Hematopoietic multipotent progenitor cell (in vitro differentiated cells): Measurements from ENCODE around the gene ORC3. TPM values are rescaled to one million over a fixed set of nuclear protein-coding genes. Genes with fewer than 3 reads are reported as not detected.
A peak's percentile ranks its signal among the peaks of the same experiment; 100 is the strongest.
"Not testable (repeated sequence)": the region's sequence is repeated elsewhere in the genome, so short reads cannot be mapped to it uniquely, and the experiment has no call there.

Experiments used
- DNase-seq, 3 donors: peaks; one replicate each; pipeline ENCODE4 v3.0.0-alpha.2; 2011 to 2015; ENCODE audit warnings: low read depth in 2 of 3, low spot score in 2 of 3
- total RNA-seq: library from RNA; depleted of rRNA; stranded (reverse); fragments of >200 nt; gene quantifications from one replicate; pipeline ENCODE4 v1.2.3, GENCODE V29; 2012

ORC3 gene
- total RNA-seq, 1 donor, result 7.8 TPM

DNA sequence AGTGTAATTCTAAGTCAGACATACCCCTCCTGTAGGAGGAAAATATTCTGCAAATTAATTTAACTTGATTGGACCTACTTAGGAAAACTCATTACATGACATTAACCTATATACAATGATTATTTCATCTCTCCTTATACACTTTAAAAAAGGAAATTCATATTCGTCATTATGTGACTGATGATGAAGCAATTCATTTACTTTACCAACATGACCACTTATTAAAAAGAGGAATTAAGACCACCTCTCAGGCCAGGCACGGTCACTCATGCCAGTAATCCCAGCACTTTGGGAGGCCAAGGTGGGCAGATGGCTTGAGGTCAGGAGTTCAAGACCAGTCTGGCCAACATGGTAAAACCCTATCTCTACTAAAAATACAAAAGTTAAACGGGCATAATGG lies 100.5 kb downstream of the ORC3 start:
- DNase-seq, result no peak

DNA sequence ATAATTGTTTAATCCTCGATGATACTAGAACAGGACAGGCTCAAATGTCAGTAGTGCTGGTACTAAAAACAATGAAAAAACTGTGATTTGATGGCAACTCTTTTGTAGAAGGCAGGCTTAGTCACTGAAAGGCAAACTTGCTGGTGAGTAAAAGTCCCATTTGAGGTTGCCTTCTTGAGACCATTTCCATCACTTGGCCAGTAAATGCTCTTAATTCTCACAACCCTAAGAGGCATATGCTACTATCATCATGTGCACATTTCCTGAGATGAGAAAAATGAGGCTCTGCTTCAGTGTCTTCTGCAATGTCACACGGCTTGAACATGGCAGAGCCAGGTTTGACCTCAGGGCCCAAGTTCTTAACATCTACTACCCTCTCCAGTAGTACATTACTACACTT lies 102.2 kb downstream of the ORC3 start:
- DNase-seq, result no peak

DNA sequence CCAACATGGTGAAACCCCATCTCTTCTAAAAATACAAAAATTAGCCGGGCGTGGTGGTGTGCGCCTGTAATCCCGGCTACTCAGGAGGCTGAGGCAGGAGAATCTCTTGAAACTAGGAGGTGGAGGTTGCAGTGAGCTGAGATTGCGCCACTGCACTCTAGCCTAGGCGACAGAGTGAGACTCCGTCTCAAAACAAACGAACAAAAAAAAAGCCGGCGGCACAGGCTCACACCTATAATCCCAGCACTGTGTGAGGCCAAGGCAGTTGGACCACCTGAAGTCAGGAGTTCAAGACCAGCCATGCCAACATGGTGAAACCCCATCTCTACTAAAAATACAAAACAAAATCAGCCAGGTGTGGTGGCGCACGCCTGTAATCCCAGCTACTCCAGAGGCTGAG lies 106.9 kb downstream of the ORC3 start:
- DNase-seq, result not testable (repeated sequence)

DNA sequence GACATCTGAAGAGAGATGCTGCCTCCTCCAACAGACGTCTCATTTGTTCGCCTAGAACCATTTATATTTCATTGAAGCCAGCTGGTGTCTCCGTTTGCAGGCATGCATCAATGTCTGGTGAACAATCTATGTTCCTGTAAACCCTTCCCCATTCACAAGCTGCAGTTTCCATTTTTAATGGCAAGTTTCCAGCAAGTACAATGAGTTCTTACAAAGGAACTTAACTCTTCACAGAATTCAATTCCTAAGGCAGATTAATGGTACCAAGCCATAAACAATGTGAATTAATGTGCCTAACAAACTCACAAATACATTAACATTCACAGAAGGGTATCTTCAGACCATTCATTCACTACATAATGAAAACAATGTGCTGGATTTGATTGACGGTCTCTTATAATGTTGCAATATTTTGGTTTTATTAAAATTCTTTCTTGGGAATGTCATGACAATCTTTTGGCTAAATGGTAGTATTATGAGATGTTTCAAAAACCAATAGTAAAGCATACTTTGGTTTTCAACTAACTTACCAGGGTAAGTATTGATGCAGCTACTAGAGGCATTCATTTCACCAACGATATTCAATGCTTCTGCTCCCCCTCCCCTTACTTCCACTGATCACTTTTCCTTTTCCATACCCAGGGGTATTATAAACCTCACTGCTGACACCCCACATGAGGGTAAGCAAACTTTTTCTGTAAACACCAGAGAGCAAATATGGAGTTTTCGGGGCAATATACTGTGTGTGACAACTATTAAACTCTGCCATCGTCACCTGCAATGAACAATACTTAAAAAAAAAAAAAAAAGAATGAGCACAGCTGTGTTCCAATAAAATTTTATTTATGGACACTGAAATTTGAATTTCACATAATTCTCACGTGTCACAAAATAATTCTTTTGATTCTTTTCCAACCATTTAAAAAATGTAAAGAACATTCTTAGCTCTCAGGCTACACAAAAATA lies 107.9 kb downstream of the ORC3 start:
- DNase-seq, result peak in 1 of 3 donors; percentile 77

DNA sequence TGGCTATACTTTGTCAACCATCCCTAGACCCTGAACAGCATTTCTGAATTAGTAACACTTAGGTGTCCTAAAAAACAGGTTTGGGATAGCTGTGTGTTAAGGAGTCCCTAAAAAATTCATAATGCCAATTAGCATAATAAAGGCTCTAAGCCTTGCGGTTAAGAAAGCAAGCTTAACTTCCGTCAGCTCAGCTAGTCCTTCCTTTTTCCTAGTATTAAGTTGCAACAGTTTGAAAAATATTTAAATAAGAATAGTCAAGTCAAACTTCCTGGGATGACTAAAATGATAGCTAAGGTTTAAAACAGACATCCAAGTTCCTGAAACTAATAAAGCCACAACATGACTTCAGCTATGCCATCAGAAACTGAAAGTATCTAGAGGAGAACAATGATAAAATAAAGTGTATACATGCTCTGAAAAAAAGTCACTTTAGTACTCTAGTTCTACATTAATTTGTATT lies 108.6 kb downstream of the ORC3 start:
- DNase-seq, result peak in 1 of 3 donors; percentile 34

DNA sequence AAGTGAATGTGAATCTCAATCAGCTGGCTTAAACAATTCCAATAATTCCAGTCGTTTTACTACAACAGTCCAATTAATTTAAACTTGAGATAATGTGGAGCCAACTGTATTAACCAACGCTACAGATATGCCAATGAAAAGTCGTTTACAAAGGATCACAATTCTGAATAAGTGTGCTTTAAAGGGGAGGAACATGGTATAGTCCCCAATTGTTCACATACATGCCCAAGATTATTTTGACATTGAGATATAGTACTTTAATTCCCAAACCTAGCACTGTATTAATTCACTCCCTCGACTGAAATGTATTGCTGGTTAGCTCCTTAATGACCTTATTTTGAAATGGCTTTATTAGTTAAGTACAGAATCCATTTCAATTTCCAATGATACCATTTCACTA lies 109.6 kb downstream of the ORC3 start:
- no peak for DNase-seq

DNA sequence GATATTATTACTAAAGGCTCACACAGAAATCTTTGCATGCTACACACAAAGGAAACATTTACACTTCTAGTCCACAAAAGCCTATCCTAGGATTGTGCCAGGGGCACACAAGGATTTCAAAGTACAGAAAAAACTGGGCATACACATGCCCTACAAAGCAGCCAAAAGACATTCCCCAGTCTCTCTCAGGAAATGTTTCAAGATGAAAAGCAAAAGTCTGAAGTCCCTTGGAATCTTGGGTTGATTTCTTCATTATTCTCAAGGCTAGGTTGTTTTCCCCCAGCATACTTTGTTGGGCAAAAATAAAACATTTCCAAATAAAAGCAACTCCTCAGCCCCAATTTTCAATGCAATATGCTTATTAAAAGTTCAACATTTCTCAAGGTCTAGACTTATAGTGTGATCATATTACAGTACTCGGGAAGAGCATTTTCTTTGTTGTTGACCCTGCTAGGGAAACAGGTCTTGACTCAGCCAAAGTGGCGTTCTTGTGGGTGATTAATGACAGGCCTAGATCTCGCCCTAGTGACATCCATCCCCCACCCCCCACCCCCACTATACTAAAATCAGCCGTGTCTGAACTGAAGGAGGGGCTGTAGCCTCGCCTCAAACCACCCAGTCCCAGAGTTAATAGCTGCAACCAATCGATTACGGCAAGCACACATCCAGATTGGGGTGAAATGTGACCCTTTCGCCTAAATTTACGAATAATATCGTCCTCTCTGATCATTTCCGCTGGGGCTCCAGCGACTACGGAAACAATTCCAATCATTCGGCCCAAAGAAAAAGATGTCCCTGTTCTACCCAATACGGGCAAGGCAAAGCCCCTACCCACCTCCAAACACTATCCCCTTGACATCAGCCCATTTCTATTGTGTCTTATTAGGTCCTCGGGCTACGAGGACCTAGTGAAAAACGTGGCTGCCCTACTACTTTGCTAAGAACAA lies 110.7 kb downstream of the ORC3 start:
- peak; percentile 14 to 81 (median 62) for DNase-seq

DNA sequence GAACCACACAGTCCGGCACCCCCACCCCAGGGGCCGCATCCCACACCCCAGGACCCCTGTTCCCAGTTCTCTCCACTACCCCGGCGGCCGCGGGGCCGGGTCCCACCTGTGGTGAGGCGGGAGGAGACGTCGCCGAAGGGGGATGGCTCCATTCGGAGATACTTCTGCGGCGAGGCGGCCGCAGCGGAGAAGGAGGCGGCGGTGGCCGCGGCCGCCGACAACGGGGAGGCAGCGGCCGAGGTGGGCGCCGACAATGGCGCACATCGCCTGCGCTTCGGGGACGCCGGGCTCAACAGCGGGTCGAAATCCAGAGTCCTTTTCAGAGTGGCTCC lies 111.4 kb downstream of the ORC3 start:
- no peak for DNase-seq

DNA sequence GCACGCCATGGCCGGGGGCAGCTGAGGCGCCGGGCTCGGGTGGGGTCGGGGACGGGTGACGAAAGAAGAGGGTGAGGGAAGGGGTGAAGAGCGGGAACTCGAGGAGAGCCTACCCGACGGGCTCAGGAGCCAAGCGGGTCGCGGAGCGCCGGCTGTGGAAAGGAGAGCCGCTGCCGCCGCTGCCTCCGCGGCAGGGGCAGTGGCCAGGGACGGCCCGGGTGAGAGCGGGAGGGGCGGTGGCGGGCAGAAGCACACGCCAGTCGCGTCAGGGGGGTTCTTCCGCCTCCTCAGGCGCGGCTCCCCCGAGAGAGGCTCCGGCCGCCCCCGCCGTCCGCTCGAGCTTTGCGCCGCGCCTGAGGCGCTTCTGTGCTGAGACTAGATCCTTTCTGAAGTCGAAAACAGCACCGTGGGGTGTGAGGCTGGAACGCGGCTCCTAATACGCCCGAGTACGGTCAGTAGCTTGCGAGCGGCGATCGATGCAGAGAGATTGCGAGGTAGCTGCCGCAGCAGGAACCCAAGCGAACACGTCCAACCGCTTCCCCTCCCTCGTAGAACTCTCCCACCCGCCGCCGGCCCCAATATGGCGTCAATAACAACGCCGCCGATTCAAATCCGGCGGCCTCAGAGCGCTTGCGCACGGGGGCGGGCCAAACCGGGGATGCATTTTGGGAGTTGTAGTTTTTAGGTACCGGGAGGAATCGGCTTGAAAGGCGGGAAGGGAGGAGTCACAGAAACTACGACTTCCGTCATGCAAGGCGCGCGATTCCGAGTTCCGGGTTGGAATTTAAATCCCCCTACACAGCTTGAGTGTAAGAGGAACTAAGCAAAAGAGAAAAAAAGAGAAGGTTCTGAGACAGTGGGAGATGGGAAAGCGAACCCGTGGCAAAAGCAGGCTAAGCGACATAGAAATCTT lies 112.0 kb downstream of the ORC3 start, which contains the start of gene AKIRIN2:
TSS of gene AKIRIN2 (minus strand) at position 558 of the 913 bp plus-strand sequence. CDS start at position 9, 549 bp downstream.
- DNase-seq, result peak; percentile 93 to 99 (median 99)

DNA sequence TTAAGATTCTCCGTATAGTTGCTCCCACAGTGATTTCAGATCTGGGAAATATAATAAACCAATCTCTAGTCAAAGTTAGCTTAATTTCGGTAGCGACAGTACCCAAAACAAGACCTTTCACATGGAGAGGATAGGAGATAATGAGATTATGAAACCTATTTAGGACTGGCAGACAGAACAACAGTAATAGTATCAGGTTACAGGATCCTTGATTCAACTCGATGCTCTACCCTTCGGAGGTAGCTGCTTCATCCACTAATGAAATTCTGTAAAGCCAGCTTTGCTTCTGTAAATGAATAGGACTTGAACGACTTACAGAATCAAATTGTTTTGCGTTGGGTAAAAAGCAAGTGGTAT lies 112.6 kb downstream of the ORC3 start:
- no peak for DNase-seq

DNA sequence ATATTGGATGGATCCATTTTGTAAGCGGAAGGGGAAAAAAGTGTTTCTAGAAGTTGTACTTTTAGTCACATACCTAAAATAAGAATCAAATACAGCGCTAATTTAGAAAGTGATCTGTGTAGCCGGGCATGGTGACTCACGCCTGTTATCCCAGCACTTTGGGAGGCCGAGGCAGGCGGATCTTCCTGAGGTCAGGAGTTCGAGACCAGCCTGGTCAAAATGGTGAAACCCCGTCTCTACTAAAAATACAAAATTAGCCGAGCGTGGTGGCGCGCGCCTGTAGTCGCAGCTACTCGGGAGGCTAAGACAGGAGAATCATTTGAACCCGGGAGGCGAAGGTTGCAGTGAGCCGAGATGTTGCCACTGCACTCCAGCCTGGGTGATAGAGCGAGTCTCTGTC lies 113.1 kb downstream of the ORC3 start:
- DNase-seq, result not testable (repeated sequence)

DNA sequence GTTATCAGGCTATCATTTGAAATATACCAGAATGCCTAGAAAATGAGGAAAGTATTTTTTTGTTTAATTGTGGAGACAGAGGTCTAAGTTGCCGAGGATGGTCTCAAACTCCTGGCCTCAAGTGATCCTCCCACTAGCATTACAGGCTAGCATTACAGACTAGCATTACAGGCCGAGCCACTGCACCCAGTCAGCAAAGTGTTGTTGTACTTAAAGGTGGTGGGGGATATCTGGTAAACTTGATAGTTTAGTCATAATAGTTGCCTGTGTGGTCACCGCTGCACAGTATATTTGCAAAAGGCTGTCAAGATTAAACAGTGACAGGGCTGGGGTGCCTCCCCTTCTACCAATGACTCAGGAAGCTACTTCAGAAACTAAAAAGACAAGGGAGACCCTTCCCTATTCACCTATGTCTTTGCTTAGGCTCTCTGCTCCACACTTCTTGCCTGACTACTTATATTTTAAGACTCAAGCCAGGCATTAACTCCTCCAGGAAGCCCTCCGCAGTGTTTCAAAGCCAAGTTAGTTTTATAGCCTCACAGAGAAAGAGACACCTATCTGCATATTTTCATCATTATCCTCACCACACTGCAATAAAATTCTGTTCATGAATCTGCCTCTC lies 115.2 kb downstream of the ORC3 start:
- peak in 1 of 3 donors; percentile 31 for DNase-seq

DNA sequence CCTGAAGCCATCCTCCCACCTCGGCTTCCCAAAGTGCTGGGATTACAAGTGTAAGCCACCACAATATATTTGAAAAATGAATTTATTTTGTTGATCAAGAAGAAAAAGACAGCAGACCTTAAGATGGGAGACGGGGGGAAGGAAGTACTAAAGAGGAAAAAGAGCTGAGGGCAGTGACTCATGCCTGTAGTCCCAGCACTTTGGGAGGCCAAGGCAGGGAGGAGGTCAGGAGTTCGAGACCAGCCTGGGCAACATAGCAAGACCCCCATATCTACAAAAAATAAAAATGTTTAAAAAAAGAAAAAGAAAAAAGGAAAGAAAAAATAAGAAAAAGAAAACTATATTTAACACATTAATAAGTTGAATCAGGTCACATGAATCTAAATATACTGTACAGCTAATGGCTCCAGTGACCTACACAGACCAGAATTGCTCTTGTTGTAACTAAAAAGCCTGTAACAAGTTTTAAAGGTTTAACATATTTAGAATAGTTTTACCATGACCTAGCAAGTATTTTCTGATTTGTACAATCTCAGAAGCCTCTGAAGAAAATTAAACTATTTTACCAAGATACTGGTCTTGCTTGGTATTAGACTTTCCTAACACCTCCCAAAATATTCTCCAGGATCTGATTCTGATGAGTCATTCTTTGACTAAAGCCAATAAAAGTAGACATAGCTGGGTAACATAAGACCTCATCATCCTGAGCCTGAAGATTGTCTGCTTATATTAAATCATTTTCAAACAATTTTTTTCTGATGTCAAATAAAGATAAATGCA lies 116.4 kb downstream of the ORC3 start:
- DNase-seq, result no peak

DNA sequence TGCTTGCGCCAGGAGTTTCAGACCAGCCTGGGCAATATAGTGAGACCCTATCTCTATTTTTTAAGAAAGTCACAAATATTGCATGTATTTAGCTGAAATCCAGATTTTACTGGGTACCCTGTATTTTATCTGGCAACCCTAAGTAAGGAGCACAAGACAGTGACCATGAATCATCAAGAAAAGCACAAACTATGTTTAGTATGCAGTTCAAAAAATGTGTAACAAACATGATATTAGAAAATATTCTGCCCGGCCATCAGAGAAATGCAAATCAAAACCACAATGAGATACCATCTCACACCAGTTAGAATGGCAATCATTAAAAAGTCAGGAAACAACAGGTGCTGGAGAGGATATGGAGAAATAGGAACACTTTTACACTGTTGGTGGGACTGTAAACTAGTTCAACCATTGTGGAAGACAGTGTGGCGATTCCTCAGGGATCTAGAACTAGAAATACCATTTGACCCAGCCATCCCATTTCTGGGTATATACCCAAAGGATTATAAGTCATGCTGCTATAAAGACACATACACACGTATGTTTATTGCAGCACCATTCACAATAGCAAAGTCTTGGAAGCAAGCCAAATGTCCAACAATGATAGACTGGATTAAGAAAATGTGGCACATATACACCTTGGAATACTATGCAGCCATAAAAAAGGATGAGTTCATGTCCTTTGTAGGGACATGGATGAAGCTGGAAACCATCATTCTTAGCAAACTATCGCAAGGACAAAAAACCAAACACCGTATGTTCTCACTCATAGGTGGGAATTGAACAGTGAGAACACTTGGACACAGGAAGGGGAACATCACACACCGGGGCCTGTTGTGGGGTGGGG lies 118.9 kb downstream of the ORC3 start:
- not testable (repeated sequence) for DNase-seq

DNA sequence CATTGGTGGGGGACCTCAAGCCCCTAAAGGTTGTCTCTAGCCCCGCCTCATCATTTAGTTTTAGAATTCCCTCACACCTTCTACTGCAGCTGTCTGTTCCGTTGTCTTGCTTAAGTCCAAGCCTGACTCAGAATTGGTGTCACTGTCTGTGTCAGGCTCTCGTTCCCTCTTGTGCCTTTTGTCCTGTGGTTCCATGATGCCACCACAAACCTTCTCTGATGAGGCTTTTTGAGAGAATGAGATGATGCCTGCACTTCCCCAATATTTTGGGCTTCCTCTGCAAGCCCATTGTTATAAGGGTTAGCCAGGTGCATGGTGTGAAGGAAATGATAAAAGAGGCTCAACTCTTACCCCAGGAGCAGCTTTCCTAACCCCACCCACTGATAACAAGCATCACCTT lies 120.2 kb downstream of the ORC3 start:
- no peak for DNase-seq

DNA sequence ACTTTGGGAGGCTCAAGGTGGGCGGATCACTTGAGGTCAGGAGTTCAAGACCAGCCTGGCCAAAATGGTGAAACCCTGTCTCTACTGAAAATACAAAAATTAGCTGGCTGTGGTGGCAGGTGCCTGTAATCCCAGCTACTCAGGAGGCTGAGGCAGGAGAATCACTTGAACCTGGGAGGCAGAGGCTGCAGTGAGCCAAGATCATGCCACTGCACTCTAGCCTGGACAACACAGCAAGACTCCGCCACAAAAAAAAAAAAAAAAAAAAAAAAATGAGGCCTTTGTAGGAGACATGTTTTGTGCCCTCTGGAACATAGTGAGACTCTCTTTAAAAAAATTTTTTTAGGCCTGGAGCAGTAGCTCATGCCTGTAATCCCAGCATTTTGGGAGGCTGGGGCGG lies 122.8 kb downstream of the ORC3 start:
- not testable (repeated sequence) for DNase-seq

DNA sequence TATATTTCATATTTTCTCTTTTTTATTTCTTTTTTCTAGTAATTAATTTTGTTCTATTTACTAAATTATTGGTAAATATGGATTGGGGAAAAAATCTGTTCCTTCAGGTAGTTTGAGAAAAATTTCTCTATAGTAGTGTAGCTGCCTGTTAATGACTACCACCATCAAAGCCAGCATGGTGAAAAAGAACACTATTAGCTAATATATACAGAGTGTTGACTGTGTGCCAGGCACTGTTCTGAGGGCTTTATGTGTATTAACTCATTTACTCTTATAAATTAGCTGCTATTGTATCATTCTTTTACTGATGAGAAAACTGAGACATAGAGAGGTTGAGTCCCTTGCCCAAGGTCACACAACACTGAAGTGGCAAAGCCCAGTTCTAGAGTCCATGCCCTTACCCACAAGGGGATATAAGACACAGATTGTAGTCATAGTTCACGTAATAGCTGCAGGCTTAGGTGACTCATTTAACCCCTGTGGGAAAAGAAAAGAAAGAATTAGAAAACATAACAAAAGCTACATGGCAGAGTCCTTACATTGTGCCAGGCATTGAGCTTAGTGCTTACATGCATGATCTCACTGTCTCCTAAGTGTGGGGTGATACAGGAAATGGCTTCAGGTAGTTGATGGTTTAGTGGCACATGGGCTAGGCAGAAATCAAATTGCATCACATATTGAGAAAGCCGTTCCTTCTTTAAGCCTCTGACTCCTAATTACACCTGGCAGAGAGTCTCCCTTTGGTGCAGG lies 124.3 kb downstream of the ORC3 start:
- no peak for DNase-seq
